WI38 (cell line): ENCODE data around the gene OOSP1.

Source experiments
- H3K4me3 ChIP-seq: 2 replicates; pipeline ENCODE4 v1.5.1; 2011; ENCODE audit warnings: low read depth, mild to moderate bottlenecking, control low read depth, low read length
- CTCF ChIP-seq: IDR thresholded peaks from 2 replicates; pipeline ENCODE4 v1.5.1; 2012; ENCODE audit warnings: low read depth, mild to moderate bottlenecking, control low read depth, low read length

The OOSP1 gene

DNA sequence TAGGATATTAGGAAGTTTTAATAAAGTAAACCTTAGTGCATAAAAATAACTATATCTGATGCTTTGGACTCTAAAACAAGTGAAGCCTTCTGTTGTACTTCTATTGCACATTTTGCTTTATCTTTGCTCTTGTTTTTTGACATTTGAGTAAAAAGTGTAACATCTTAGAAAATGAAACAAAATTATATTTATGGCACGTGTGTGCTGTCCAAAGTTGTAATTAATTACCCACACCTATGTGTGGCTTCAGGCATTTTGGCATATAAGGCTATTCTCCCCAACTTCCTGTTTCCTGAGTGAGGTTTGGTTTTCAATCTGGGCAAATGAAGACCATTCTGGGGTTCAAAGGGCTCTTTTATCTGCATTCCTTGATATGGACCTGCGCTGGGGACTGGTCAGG is at the start of gene OOSP1:
Gene OOSP1 (plus strand): TSS at position 301 of the 400 bp plus-strand sequence. CDS start 23 bp downstream, at position 324.
- no peak for TF ChIP-seq CTCF
- no peak within 1 kb of the TSS for H3K4me3 ChIP-seq

GRCh38 chr11:59891781-59892181 is 46.5 kb upstream of the OOSP1 start:
- no peak overlapping the region for H3K4me3 ChIP-seq
- no peak for TF ChIP-seq CTCF

GRCh38 chr11:59894616-59895015 is 43.6 kb upstream of the OOSP1 start:
- TF ChIP-seq CTCF = no peak
- H3K4me3 ChIP-seq = no peak overlapping the region

DNA sequence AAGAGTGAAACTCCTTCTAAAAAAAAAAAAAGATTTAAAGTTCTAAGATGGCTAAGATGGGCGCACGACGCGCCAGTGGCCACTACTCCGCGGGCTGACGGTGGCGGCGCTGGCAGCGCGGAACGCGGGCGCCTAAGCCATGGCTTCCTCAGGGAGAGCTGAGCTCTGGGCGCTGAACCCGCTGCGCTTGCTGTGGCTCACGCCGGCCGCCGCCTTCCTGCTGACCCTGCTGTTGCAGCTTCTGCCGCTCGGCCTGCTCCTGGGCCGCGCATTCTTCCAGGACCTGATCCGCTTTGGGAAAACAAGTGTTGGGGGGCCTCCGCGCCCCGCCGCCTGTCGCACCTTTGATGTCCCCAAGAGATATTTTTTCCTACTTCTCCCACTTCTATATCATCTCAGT is 40.2 kb upstream of the OOSP1 start:
- TF ChIP-seq CTCF = no peak

GRCh38 chr11:59898650-59899049 is 39.6 kb upstream of the OOSP1 start:
- no peak for TF ChIP-seq CTCF
- H3K4me3 ChIP-seq = no peak overlapping the region

More for the DNA sequence above, 40.2 kb upstream of the OOSP1 start:
- H3K4me3 ChIP-seq = no peak overlapping the region

DNA sequence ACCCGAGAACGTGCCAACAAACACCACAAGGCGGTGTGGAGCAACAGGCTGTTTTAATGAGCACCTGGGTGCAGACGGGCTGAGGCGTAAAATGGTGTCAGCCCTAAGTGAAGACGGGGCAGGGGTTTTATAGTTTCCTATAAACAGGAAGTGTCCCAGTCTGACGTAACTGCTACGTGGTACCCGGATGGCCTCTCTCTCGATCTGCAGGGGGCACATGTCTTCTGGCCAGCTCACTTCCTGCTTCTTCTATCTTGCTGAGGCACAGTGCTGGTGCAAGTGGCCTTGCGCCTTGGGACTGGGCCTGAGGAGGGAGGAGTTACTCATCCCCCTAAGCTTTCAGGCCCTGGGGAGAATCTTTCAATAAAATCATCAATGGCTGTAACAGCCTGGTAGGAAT is 38.7 kb upstream of the OOSP1 start:
- H3K4me3 ChIP-seq = no peak overlapping the region
- TF ChIP-seq CTCF = no peak

GRCh38 chr11:59900366-59901126 is 37.7 kb upstream of the OOSP1 start:
- H3K4me3 ChIP-seq = no peak overlapping the region
- no peak for TF ChIP-seq CTCF
